Activated CD4-positive, CD25-positive, alpha-beta regulatory T cell treated with anti-CD3 and anti-CD28 coated beads, Interleukin-2, amount 50 U/mL, for 16 hours (primary cell): ENCODE measurements around the gene ALG8.
"Not testable (repeated sequence)": the region's sequence is repeated elsewhere in the genome, so short reads cannot be mapped to it uniquely, and the experiment has no call there.

Experiments used
- DNase-seq: peaks from one replicate; pipeline ENCODE4 v3.0.0-alpha.2; 2020; ENCODE audit warnings: low read depth, low spot score

Gene ALG8

GRCh38 chr11:78100676-78101472 is 38.6 kb downstream of the ALG8 start:
- no peak for DNase-seq

- DNase-seq = no peak
Observed at GRCh38 chr11:78100261-78100660, 39.2 kb downstream of the ALG8 start.

GRCh38 chr11:78099666-78100065 is 39.8 kb downstream of the ALG8 start:
- no peak for DNase-seq

GRCh38 chr11:78097666-78098385 is 41.6 kb downstream of the ALG8 start:
- DNase-seq = no peak

- DNase-seq = no peak
Observed at GRCh38 chr11:78094250-78094649, 45.2 kb downstream of the ALG8 start.

GRCh38 chr11:78086521-78087074 is 52.8 kb downstream of the ALG8 start:
- DNase-seq = not testable (repeated sequence)

GRCh38 chr11:78085972-78086371 is 53.5 kb downstream of the ALG8 start:
- no peak for DNase-seq

GRCh38 chr11:78084506-78084905 is 54.9 kb downstream of the ALG8 start:
- not testable (repeated sequence) for DNase-seq

GRCh38 chr11:78083021-78083420 is 56.4 kb downstream of the ALG8 start:
- DNase-seq = no peak

GRCh38 chr11:78082146-78082545 is 57.3 kb downstream of the ALG8 start:
- no peak for DNase-seq

- no peak for DNase-seq
Observed at GRCh38 chr11:78081583-78081982, 57.8 kb downstream of the ALG8 start.

- no peak for DNase-seq
Observed at GRCh38 chr11:78080818-78081495, 58.5 kb downstream of the ALG8 start.

GRCh38 chr11:78080084-78080817 is 59.2 kb downstream of the ALG8 start:
- DNase-seq = no peak

GRCh38 chr11:78079232-78080083 is 60.0 kb downstream of the ALG8 start, which contains the start of gene NDUFC2:
NDUFC2 (minus strand) TSS chr11:78079862; CDS start chr11:78079744, 118 bp downstream.
- peak; percentile 31 for DNase-seq

- no peak for DNase-seq
Observed at GRCh38 chr11:78078218-78079167, 60.9 kb downstream of the ALG8 start.

GRCh38 chr11:78077592-78077991 is 61.8 kb downstream of the ALG8 start:
- DNase-seq = not testable (repeated sequence)

GRCh38 chr11:78076733-78077403 is 62.6 kb downstream of the ALG8 start:
- DNase-seq = no peak

GRCh38 chr11:78074756-78075155 is 64.7 kb downstream of the ALG8 start:
- DNase-seq = no peak

- no peak for DNase-seq
Observed at GRCh38 chr11:78072455-78072854, 67.0 kb downstream of the ALG8 start.
